Cortex of kidney (tissue), 1 donor: ENCODE measurements around the gene CLIC4.
"Not testable (repeated sequence)": the region's sequence is repeated elsewhere in the genome, so short reads cannot be mapped to it uniquely, and the experiment has no call there.

Experiments used
- DNase-seq: peaks from one replicate; lab custom pipeline; 2025; lab: John Stamatoyannopoulos, UW

CLIC4 gene

DNA sequence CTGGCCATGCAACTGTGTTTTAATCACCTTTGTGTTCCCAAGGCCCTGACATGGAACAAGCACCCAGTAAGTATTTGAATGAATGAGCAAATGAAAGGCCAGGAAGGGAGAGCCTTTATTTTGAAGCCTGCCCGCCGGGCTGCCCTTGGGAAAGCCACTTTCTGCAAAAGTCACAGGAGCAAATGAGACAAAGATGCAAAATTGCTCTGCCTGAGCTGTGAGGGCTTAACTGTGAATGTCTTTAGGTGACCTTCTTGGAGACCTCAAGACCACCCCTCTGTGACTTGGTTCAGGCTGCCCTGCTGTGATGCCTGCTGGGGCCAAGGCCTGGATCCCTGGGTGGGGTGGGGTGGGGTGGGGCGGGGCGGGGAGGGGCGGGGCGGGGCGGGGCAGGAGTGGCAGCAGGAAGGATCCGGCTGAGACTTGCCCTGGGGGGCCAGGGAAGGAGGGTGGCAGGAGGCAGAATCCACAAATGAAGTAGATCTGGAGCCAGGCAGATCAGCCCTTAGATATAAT, 130.8 kb downstream of the CLIC4 start:
- DNase-seq = no peak

DNA sequence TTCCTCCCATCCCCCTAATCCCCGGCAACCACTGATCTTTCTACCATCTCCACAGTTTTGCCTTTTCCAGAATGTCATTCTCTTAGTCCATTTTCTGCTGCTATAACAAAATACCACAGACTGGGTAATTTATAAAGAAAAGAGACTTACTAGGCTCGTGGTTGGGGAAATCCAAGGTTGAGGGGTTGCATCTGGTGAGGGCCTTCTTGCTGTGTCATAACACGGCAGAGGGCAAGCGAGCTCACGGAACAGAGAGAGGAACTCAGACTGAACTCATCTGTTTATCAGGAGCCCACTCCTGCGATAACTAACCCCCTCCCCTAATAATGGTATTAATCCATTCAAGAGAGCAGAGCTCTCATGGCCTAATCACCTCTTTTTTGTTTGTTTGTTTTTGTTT, 132.8 kb downstream of the CLIC4 start:
- no peak for DNase-seq

DNA sequence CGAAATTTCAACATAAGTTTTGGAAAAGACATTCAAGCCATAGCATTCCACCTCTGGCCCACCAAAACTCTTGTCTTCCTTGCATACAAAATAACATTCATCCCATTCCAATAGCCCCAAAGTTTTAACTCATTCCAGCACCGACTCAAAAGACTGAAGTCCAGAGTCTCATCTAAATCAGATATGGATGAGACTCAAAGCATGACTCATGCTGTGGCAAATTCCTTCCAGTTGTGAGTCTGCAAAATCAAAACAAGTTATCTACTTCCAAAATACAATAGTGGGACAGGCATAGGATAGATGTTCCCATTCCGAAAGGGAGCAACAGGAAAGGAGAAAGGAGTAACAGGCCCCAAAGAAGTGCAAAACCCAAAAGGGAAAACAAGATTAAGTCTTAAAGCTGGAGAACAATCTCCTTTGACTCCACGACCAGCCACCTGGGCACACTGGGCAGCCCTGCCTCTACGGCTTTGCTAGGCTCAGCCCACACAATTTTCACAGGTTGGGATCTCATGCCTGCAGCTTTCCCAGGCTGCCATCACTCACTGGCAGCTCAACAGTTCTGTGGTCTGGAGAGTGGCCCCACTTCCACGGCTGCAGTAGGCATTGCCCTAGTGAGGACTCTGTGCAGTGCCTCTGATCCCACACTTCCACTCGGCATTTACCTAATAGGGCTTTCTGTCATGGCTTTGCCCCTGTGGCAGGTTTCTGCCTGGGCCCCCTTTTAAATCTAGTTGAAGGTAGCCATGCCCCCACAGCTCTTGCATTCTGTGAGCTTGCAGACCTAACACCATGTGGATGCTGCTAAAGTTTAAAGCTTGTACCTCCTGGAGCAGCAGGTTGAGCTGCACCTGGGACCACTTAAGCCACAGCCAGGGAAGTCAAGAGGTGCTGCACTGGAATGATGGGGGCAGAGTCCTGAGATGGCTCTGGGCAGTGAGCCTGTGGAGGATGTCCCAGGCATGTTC, 133.8 kb downstream of the CLIC4 start:
- DNase-seq = no peak

DNA sequence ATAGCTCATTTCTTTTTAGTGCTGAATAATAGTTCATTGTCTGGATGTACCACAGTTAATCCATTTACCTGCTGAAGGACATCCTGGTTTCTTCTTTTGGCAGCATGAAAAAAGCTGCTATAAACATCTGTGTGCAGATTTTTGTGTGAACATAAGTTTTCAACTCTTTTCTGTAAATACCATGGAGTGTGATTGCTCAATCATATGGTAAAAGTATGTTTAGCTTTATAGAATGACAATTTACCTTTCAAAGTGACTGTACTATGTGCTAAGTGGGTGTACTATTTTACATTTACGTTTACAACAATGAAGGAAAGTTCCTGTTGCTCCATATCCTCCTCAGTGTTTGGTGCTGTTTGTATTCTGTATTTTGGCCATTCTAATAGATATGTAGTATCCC, 135.8 kb downstream of the CLIC4 start:
- DNase-seq = no peak

DNA sequence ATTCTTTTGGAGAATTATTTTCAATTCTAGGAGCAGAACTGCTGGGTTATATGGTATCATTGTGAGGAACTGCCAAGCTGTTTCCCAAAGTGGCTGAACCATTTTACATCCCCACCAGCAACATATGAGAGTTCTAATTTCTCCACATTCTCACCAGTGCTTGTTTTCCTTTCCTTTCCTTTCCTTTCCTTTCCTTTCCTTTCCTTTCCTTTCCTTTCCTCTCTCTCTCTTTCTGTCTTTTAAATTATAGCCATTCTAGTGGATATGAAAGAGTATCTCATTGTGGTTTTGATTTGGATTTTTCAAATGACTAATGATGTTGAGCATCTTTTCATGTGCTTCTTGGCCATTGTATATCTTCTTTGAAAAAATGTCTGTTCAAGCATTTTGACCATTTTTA, 139.5 kb downstream of the CLIC4 start:
- no peak for DNase-seq

DNA sequence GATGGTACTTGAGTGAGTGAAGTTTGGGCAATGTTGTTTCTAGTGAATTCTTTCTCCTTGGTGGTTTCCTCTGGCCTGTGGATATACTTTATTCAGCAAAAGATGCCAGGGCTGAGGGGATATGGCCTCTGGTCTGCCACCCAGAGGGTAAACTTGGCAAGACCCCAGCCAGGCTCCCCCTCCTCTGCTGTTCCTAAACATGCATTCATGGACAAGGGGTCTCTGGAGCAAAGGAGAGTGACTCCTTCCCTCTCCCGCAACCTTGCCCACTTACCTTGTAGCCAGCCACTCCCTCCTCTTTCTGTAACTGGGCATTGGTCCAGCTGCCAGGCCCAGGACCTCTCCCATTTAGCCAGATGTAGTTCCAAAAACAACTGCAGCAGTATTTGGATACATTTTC, 141.0 kb downstream of the CLIC4 start:
- DNase-seq = no peak

DNA sequence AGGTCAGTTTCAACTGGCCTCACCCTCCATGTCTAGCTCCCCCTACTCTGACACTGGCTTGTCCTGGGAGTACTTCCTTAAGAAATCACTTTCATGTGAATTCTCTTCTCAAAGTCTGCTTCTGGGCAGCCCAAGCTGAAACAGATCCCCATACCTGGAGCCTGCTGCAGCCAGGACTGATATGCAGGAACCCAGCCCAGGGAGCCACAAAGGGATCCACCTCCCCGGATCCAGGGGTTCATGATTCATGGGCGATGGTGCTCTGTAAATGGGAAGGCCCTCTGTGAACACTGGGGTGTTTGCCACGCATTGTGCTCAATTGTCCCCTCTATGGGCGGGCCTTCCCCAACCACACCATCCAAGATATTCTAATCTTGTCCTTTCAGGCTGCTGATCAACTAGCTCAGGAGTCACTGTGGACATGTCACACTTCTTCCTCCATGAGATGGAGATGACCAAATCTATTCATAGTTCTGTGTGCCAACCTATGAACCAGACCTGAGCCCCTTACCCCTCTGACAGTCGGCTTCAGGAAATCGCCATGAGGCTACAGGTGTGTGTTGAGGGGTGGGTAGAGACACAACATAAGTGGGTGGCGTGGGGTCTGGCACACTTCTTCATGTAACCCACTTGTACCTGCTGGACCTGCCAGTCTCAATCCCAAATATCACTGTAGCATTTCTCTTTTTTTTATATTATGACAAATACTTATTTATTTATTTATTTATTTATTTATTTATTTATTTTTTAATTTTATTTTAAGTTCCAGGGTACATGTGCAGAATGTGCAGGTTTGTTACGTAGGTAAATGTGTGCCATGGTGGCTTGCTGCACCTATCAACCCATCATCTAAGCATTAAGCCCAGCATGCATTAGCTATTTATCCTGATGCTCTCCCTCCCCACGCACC, 143.1 kb downstream of the CLIC4 start:
- DNase-seq = no peak

DNA sequence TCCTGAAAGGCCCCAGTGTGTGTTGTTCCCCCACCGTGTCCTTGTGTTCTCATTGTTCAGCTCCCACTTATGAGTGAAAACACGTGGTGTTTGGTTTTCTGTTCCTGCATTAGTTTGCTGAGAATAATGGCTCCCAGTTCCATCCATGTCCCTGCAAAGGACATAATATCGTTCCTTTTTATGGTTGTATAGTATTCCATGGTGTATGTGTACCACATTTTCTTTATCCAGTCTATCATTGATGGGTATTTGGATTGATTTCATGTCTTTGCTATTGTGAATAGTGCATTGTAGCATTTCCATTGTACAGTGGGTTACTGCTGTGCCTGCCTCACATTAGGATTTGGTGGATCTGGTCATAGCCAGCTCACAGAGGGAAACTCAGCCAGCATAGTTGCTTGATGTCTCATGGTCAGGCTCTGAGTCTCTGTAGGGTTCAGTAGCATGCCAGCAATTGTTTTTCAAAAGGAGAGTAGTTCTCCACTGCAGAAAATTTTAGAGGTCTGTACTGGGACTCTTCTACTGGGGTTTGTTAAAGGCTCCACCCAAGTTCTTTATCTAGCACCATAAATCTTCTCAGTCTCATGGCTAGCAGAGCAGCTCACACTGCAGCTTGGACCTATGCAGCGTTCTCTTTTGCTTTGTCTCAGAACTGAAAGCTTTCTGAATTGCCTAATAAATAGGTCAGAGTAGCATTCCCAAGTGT, 143.9 kb downstream of the CLIC4 start:
- no peak for DNase-seq

DNA sequence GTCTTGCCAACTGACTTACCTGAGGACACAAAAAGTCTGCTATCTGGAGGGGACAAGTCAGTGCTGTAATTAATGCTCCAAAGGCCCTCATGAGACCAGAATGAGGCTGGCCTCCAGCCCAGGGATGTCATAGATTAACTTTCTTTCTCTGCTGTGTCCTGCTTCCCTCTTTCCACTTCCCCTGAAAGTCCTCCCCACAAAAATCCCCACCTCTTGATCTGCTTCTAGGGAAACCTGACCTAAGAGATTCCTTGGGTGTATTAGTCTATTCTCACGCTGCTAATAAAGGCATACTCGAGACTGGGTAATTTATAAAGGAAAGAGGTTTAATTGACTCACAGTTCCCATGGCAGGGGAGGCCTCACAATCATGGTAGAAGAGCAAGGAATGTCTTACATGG, 145.6 kb downstream of the CLIC4 start:
- no peak for DNase-seq

DNA sequence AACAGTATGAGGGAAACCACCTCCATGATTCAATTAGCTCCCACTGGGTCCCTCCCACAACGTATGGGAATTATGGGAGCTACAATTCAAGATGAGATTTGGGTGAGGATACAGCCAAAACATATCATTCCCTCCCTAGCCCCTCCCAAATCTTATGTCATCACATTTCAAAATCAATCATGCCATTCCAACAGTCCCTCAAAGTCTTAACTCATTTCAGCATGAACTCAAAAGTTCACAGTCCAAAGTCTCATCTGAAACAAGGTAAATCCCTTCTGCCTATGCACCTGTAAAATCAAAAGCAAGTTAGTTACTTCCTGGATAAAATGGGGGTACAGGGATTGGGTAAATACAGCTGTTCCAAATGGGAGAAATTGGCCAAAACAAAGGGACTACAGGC, 146.1 kb downstream of the CLIC4 start:
- DNase-seq = not testable (repeated sequence)

DNA sequence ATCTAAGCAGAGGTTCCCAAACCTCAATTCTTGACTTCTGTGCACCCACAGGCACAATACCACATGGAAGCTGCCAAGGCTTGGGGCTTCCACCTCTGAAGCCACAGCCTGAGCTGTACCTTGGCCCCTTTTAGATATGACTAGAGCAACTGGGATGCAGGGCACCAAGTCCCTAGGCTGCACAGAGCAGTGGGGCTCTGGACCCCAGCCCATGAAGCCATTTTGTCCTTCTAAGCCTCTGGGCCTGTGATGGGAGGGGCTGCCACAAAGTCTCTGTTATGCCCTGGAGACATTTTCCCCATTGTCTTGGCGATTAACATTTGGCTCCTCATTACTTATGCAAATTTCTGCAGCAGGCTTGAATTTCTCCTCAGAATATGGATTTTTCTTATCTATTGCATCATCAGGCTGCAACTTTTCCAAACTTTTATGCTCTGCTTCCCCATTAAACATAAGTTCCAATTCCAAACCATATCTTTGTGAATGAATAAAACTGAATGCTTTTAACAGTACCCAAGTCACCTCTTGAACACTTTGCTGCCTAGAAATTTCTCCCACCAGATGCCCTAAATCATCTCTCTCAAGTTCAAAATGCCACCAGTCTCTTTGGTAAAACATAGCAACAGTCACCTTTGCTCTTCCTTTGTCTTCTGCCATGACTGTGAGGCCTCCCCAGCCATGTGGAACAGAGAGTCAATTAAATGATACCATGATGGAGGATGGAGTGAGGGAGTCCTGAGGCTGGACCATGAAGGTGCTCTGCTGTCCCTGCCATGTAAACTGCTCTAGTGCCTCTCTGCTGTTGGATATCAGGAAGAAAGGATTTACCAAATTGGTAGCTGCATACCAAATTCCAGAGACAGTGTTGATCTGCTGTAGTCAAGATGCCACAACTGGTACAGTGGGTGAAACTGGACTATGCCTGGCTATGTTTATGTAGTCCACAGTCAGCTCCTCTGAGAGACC, 147.2 kb downstream of the CLIC4 start:
- no peak for DNase-seq

DNA sequence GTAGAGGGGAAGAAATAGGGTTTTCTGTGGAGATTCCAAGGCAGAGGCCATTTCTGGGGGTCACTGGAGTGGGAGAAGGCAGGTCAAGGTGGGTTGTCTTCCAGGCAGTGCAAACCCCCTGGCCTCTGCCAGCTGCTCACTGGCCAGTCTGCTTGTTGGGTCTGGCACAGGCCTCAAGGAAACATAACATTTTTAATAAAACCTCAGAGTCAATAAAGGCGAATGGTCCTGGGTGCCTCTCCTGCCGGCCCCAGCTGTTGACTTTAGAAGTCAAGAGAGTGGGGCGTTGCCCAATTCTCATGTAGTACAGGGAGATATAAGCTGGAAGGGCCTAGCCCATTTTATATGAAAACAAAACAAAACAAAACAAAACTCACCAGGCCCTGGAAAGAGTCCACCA, 148.2 kb downstream of the CLIC4 start:
- no peak for DNase-seq
